Naive B cell (primary cell): Measurements from ENCODE around the gene NEK8. TPM values are rescaled to one million over a fixed set of nuclear protein-coding genes. Genes with fewer than 3 reads are reported as not detected.
A peak's percentile ranks its signal among the peaks of the same experiment; 100 is the strongest.
"Not testable (repeated sequence)": the region's sequence is repeated elsewhere in the genome, so short reads cannot be mapped to it uniquely, and the experiment has no call there.

ENCODE experiments used
- ATAC-seq, 2 donors: fragments of 150-1000 bp; cut with Tn5 transposase; 2 replicates each; pipeline ENCODE4 v1.10.0; 2021; ENCODE audit warnings: low read depth in 2 of 2, mild to moderate bottlenecking in 2 of 2, moderate library complexity in 2 of 2
- DNase-seq: peaks from one replicate; pipeline ENCODE4 v3.0.0; 2022
- H3K27ac Mint-ChIP-seq, 6 donors: one replicate each; pipeline ENCODE4 v1.8.0; 2020 to 2022; ENCODE audit warnings: mild to moderate bottlenecking in 6 of 6, mixed read lengths in 6 of 6, moderate library complexity in 5 of 6, inconsistent platforms in 2 of 6
- H3K27me3 Mint-ChIP-seq, 3 donors: one replicate each; pipeline ENCODE4 v1.8.0; 2021 to 2022; ENCODE audit warnings: mixed read lengths in 3 of 3, mild to moderate bottlenecking in 1 of 3
- H3K36me3 Mint-ChIP-seq, 2 donors: one replicate each; pipeline ENCODE4 v1.8.0; 2020 to 2022; ENCODE audit warnings: mixed read lengths in 2 of 2, inconsistent platforms in 1 of 2, mild to moderate bottlenecking in 1 of 2
- H3K4me1 Mint-ChIP-seq, 3 donors: one replicate each; pipeline ENCODE4 v1.8.0; 2020 to 2022; ENCODE audit warnings: mixed read lengths in 3 of 3, inconsistent platforms in 1 of 3, mild to moderate bottlenecking in 1 of 3, moderate library complexity in 1 of 3
- H3K4me3 Mint-ChIP-seq, 8 donors: one replicate each; pipeline ENCODE4 v1.8.0; 2020 to 2022; ENCODE audit warnings: mild to moderate bottlenecking in 8 of 8, mixed read lengths in 8 of 8, moderate library complexity in 8 of 8, inconsistent platforms in 2 of 8
- H3K9me3 Mint-ChIP-seq, 7 donors: one replicate each; pipeline ENCODE4 v1.8.0; 2020 to 2022; ENCODE audit warnings: mixed read lengths in 7 of 7, mild to moderate bottlenecking in 5 of 7, inconsistent platforms in 2 of 7, moderate library complexity in 1 of 7
- polyA plus RNA-seq, 6 donors: library from polyadenylated mRNA; unstranded; fragments of 300-500 nt; fragmentation: Illumina TruSeq; gene quantifications; one replicate each; pipeline ENCODE4 v1.2.3, GENCODE V29; 2021; ENCODE audit warnings: low read depth in 6 of 6

The NEK8 gene
- polyA plus RNA-seq, 6 donors from 2014 or later = 14.5 to 26.1 (median 19.6) TPM

DNA sequence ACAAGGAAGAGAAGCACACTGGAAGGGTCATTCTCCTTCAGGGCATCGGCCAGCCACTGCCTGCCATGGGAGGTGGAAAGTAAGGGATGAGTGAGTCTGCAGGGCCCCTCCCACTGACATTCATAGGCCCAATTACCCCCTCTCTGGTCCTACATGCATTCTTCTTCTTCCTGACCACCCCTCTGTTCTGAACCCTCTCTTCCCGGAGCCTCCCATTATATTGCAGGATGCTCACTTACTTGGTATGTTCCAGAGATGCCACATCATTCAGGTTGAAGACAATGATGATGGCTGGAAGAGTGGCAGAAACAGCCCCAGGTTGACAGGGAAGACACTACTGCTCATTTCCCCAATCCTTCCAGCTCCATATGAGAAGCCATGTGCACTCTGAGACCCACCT lies 13.4 kb upstream of the NEK8 start:
- Mint-ChIP-seq H3K4me3 (peak overlapping the region in 2 of 8 donors; percentile 62 to 69), H3K9me3 (no peaks in the 10 kb centered on the region), H3K27ac (no peak overlapping the region), H3K27me3 (no peaks in the 10 kb centered on the region), H3K4me1 (peaks cover 37 to 50% (median 40%) of the 10 kb centered on the region in 3 donors), H3K36me3 (peaks cover 0 to 5% of the 10 kb centered on the region in 2 donors)
- DNase-seq (no peak), ATAC-seq (no peak)

DNA sequence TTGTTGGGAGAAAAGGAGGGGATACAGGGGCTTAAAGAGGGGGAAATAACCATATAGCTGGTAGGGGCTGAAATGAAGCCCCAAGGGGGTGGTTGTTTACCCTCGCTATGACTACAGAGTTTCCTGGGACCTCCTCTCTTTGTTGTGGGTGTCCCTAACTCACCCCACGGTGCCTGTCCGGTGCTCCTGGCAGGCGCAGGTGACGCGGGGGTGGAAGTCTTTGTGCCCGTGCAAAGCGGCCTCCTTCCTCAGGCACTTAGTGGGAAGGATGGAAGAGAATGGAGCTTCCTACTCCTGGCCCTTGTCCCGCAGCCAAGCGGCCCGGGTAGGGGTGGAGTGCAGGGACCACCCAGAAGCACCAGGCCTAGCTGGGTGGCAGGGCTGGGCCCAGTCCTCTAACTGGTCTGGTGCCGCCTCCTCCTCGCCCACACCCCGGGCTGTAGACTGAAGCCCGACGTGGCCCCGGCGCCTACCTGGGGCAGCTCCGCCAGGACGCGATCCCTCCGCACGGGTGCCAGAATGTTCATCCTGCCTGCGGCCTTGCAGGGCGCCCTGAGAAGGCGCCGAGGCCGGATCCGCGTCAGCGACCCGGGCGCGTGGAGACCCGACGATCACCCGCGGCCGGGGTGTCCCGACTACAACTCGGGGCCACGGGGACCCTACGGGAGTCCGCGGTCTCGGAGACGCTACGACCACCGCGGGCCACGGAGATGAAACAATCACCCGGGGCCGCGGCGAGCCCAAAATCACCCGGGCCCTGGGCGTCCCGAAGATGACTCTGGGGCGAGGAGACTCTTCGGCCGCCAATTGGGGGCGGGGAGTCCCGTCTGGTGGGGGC lies 11.6 kb upstream of the NEK8 start:
- Mint-ChIP-seq H3K27me3 (no peaks in the 10 kb centered on the region), H3K36me3 (peaks cover 0 to 10% of the 10 kb centered on the region in 2 donors), H3K9me3 (no peaks in the 10 kb centered on the region), H3K4me3 (peak overlapping the region; percentile 70 to 95 (median 81)), H3K4me1 (peaks cover 33 to 47% (median 42%) of the 10 kb centered on the region in 3 donors), H3K27ac (peak overlapping the region in 4 of 6 donors; percentile 56 to 89 (median 77))
- ATAC-seq (no peak), DNase-seq (no peak)

DNA sequence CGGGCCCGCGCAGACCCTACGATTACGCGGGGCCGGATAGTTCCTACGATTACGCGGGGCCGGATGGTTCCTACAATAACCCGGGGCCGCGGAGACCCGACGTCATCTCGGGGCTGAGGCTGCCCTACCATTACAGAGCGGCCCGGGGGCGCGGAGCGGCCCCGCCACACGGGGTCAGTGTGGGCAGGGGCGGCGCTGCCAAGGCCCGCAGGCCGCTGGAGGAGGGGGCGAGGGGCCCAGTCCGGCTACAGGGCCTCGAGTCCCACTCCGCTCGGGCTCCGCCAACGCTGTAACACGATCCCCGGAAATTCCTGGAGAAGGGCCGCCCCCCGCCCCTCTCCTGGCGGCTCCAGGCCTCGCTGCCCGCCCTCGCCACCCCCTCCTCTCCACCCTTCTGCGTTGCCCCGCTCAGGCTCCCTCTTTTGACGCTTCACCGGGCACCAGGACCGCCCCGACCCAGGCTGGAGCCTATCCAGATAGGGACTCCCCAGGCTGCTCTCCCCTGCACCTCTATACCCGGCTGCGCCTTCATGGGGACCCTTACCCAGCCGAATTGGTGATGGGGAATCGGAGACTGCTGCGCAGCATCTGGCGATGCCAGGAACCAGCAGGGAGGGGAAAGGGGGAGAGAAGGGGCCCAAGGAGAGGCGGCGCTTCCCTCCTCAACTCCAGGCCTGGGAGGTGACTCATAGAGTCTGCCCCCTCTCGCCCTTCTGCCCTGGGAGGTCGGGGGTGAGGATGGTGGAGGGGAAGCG lies 10.8 kb upstream of the NEK8 start, which contains the start of gene RAB34:
TSS of gene RAB34 (minus strand) at position 291 of the 755 bp plus-strand sequence. CDS start 602 bp downstream, outside the sequence.
- no peaks in the 10 kb centered on the region for H3K9me3 Mint-ChIP-seq
- peak within 1 kb of the TSS; percentile 19 to 89 (median 77) for H3K27ac Mint-ChIP-seq
- DNase-seq = peak; percentile 44
- peak within 1 kb of the TSS; percentile 77 to 95 (median 84) for H3K4me3 Mint-ChIP-seq
- ATAC-seq = peak; percentile 14 to 21
- peaks cover 0 to 10% of the 10 kb centered on the region in 2 donors for H3K36me3 Mint-ChIP-seq
- H3K4me1 Mint-ChIP-seq = peaks cover 26 to 45% (median 41%) of the 10 kb centered on the region in 3 donors
- no peaks in the 10 kb centered on the region for H3K27me3 Mint-ChIP-seq

DNA sequence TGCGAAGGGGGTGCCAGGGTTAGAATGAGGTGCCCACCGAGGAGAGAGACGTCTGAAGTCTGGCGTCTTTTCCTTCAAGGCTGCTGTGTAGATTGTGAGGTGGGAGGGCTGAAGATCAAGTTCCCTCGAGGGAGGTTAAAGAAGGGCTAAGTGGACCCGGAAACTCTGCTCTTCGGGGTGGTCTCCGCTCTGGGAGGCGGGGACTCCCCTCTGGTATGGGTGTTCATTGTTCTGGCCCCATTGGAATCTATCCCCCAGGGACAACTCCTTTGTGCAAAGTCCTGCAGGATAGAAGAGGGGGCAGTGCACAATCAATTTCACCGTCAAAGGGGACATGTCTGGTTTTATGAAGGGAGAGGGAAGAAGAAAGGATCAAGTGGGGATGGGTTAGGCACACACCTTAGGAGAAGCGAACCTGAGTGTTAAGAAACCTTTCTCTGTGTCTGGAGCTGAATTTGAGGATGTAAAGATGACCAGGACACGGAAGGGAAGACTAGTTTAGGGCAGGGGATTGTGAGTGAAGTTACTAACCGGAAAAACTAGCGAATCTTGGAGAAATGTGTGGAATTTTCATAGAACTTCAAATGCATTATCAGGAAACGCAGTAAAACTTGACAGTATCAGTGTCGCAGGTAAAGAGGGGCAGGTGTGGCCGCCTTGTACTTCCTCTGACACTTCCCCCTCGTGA lies 10.1 kb upstream of the NEK8 start:
- ATAC-seq (no peak), DNase-seq (no peak)
- peak overlapping the region in 4 of 6 donors; percentile 19 to 89 (median 74) for H3K27ac Mint-ChIP-seq
- H3K27me3 Mint-ChIP-seq = no peaks in the 10 kb centered on the region
- peaks cover 0 to 10% of the 10 kb centered on the region in 2 donors for H3K36me3 Mint-ChIP-seq
- peaks cover 27 to 47% (median 41%) of the 10 kb centered on the region in 3 donors for H3K4me1 Mint-ChIP-seq
- H3K9me3 Mint-ChIP-seq = no peaks in the 10 kb centered on the region
- H3K4me3 Mint-ChIP-seq = peak overlapping the region; percentile 77 to 95 (median 84)

DNA sequence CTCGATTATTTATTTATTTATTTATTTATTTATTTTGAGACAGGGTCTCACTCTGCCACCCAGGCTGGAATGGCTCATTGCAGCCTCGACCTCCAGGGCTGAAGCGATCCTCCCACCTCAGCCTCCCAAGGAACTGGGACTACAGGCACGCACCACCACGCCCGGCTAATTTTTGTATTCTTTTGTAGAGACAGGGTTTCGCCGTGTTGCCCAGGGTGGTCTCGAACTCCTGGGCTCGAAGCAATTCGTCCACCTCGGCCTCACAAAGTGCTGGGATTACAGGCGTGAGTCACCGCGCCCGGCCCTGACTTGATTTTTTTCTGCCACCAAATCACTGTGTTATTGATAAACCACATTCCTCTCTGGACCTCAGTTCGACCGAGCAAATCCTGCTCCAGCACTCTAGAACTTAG lies 9.6 kb upstream of the NEK8 start:
- ATAC-seq (no peak), DNase-seq (no peak)
- no peaks in the 10 kb centered on the region for H3K27me3 Mint-ChIP-seq
- H3K9me3 Mint-ChIP-seq = no peaks in the 10 kb centered on the region
- peak overlapping the region; percentile 96 to 99 (median 98) for H3K27ac Mint-ChIP-seq
- H3K4me3 Mint-ChIP-seq = peak overlapping the region; percentile 92 to 100 (median 99)
- H3K4me1 Mint-ChIP-seq = peaks cover 31 to 51% (median 41%) of the 10 kb centered on the region in 3 donors
- peaks cover 3 to 10% of the 10 kb centered on the region in 2 donors for H3K36me3 Mint-ChIP-seq

DNA sequence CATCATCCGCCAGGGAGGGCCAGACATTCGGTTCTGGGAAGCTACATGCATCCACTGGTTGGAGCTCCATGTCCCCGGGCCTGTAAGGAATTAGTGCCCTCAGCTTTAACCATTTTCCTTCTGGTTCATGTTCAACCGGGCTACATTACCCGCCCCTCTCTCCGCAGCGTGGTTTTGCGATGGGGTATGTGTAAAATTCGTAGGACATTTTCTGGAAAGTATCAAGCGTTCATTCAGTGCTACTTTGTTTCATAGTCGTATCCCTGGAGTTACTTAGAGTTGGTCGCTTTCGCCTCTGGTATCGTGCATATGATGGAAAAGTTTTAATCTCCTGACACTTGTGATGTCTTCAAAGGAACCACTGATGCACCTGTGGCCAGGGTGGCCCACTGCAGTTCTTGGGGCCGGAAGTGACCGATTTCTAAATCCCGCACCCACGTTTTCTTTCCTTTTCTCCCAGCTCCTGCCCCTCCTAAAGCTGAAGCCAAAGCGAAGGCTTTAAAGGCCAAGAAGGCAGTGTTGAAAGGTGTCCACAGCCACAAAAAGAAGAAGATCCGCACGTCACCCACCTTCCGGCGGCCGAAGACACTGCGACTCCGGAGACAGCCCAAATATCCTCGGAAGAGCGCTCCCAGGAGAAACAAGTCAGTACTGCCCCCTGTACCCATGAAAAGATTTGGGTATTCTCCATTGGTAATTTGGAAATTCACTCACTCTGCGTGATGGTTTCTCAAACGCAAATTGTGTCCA lies 8.2 kb upstream of the NEK8 start:
- H3K9me3 Mint-ChIP-seq = no peaks in the 10 kb centered on the region
- H3K36me3 Mint-ChIP-seq = peaks cover 10 to 16% of the 10 kb centered on the region in 2 donors
- no peak for DNase-seq
- peak overlapping the region; percentile 96 to 99 (median 98) for H3K27ac Mint-ChIP-seq
- H3K27me3 Mint-ChIP-seq = no peaks in the 10 kb centered on the region
- peak overlapping the region; percentile 92 to 100 (median 99) for H3K4me3 Mint-ChIP-seq
- peaks cover 44 to 63% (median 55%) of the 10 kb centered on the region in 3 donors for H3K4me1 Mint-ChIP-seq
- no peak for ATAC-seq

DNA sequence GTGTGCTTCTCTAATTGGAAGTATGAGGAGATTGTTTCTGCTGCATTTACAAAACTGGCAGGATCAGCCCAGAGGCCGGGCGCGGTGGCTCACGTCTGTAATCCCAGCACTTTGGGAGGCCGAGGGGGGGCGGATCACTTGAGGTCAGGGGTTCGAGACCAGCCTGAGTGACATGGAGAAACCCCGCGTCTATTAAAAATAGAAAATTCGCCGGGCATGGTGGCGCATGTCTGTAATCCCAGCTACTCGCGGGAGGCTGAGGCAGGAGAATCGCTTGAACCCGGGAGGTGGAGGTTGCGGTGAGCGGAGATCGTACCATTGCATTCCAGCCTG lies 7.6 kb upstream of the NEK8 start:
- Mint-ChIP-seq H3K27ac (peak overlapping the region in 5 of 6 donors; percentile 91 to 99 (median 98)), H3K4me3 (peak overlapping the region; percentile 92 to 100 (median 99)), H3K4me1 (peaks cover 49 to 66% (median 59%) of the 10 kb centered on the region in 3 donors), H3K36me3 (peaks cover 10 to 16% of the 10 kb centered on the region in 2 donors)
- not testable (repeated sequence) for H3K9me3 Mint-ChIP-seq, H3K27me3 Mint-ChIP-seq, ATAC-seq, DNase-seq

DNA sequence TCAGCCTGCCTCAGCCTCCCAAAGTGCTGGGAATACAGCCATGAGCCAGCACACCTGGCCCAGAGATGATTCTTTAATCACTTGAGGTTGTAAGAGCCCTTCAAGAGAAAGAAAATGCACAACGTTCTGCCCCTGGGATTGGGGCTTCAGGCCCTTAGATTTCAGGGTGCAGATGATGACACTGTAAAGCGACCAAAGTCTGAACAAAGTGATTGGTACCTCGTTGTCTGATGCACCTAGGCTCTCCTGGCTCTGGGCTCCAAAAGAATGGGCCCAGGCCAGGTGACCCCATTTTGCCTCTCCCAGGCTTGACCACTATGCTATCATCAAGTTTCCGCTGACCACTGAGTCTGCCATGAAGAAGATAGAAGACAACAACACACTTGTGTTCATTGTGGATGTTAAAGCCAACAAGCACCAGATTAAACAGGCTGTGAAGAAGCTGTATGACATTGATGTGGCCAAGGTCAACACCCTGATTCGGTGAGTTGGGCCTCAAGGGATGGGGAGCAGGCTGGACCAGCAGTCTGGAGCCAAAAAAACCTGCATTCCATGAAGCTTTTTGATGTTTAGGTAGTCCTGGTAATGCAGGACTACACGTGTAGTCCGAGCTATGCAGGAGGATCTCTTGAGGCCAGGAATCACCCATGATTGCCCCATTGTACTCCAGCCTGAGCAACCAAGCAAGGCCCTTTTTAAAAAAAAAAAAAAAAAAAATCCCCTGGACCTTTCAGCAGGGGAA lies 6.0 kb upstream of the NEK8 start:
- H3K36me3 Mint-ChIP-seq = peaks cover 10 to 16% of the 10 kb centered on the region in 2 donors
- H3K4me3 Mint-ChIP-seq = peak overlapping the region in 5 of 8 donors; percentile 19 to 95 (median 63)
- H3K9me3 Mint-ChIP-seq = no peaks in the 10 kb centered on the region
- H3K27me3 Mint-ChIP-seq = no peaks in the 10 kb centered on the region
- ATAC-seq = no peak
- H3K27ac Mint-ChIP-seq = peak overlapping the region in 3 of 6 donors; percentile 38 to 83 (median 70)
- DNase-seq = no peak
- peaks cover 60 to 72% (median 66%) of the 10 kb centered on the region in 3 donors for H3K4me1 Mint-ChIP-seq

DNA sequence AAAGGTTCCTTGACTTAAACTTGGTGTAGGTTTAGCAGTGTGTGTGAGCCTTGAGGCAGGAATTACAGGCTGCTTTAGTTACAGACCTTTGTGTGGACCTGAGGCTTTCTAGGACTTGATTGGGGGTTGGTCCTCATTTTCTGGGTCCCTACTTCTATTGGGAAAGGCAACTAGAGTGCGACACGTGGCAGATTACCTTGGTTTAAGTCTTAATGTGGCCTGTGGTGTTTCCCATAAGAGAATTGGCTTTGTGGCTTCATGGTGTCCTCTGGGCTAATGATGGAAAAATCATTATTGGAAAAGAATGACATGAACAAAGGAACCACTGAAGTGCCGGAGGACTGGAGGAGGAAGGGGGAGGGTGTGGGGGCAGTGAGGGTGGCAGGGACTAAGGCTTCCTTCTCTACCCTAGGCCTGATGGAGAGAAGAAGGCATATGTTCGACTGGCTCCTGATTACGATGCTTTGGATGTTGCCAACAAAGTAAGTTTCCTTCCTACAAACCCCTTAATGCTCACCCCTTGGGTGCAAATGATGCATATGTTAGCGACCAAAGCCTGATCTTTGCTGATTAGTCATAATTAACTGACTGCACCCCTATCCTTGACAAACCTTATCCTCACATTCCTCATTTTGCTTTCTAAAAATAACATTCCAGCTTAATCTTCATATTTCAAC lies 5.3 kb upstream of the NEK8 start:
- no peak for DNase-seq
- no peak for ATAC-seq
- no peaks in the 10 kb centered on the region for H3K27me3 Mint-ChIP-seq
- peak overlapping the region in 2 of 6 donors; percentile 57 to 92 for H3K27ac Mint-ChIP-seq
- no peaks in the 10 kb centered on the region for H3K9me3 Mint-ChIP-seq
- peaks cover 10 to 16% of the 10 kb centered on the region in 2 donors for H3K36me3 Mint-ChIP-seq
- H3K4me1 Mint-ChIP-seq = peaks cover 59 to 74% (median 66%) of the 10 kb centered on the region in 3 donors
- H3K4me3 Mint-ChIP-seq = peak overlapping the region in 6 of 8 donors; percentile 15 to 91 (median 28)

DNA sequence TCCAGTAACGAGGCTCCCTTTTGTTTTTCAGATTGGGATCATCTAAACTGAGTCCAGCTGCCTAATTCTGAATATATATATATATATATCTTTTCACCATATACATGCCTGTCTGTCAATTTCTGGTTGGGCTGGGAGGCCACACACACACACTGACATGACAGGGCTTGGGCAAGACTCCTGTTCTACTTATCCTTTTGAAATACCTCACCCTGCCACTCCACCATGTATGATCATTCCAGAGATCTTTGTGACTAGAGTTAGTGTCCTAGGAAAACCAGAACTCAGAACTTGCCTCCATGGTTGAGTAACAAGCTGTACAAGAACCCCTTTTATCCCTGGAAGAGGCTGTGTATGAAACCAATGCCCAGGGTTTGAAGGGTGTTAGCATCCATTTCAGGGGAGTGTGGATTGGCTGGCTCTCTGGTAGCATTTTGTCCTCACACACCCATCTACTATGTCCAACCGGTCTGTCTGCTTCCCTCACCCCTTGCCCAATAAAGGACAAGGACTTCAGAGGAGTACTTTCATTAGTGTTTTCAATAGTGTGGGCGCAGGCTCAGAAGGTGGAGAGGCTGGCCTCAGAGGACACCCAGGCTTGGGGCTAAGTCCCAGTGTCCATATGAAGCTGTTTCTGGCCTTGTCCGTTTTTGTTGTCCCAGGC lies 4.6 kb upstream of the NEK8 start:
- not testable (repeated sequence) for DNase-seq, H3K9me3 Mint-ChIP-seq, ATAC-seq, H3K27me3 Mint-ChIP-seq
- H3K4me1 Mint-ChIP-seq = peaks cover 59 to 75% (median 65%) of the 10 kb centered on the region in 3 donors
- peak overlapping the region in 5 of 8 donors; percentile 61 to 100 (median 84) for H3K4me3 Mint-ChIP-seq
- H3K27ac Mint-ChIP-seq = peak overlapping the region in 3 of 6 donors; percentile 57 to 92 (median 84)
- H3K36me3 Mint-ChIP-seq = peaks cover 10 to 16% of the 10 kb centered on the region in 2 donors
